ENCODE results near the gene ZNF555. TPM values are rescaled to one million over a fixed set of nuclear protein-coding genes. Genes with fewer than 3 reads are reported as not detected.
A peak's percentile ranks its signal among the peaks of the same experiment; 100 is the strongest.

The ZNF555 gene
- total and polyA plus RNA-seq, 2 of the 13 experiments (the other 11 are each of a cell fraction or from before 2014, with no cell fraction given), result 5.0 to 8.0 TPM

GRCh38 chr19:2858864-2859263 lies 17.6 kb downstream of the ZNF555 start (continued):
- no peak for TF ChIP-seq GLMP (CRISPR knock-in tag; IDR thresholded peaks at IDR 0.05; ENCODE audit: borderline replicate concordance)
- no peak for TF ChIP-seq KDM1A (CRISPR knock-in tag; IDR thresholded peaks at IDR 0.05)
- no peak for TF ChIP-seq SALL1 (CRISPR knock-in tag; IDR thresholded peaks at IDR 0.05)
- TF ChIP-seq TGIF2 (CRISPR knock-in tag; IDR thresholded peaks at IDR 0.05), result no peak
- TF ChIP-seq ZNF576 (CRISPR knock-in tag; IDR thresholded peaks at IDR 0.05), result no peak
- no peak for TF ChIP-seq PBX2 (CRISPR knock-in tag; IDR thresholded peaks at IDR 0.05)
- TF ChIP-seq ZNF878 (CRISPR knock-in tag; IDR thresholded peaks at IDR 0.05), result no peak
- peak; percentile 18; the same call in 1 of the 2 replicates for TF ChIP-seq ZBTB38 (CRISPR knock-in tag; IDR thresholded peaks at IDR 0.05)
- no peak for TF ChIP-seq SP140L (CRISPR knock-in tag; IDR thresholded peaks at IDR 0.05; ENCODE audit: borderline replicate concordance)
- TF ChIP-seq ETS1 (CRISPR knock-in tag; IDR thresholded peaks at IDR 0.05), result no peak
- TF ChIP-seq ZBTB34 (CRISPR knock-in tag; IDR thresholded peaks at IDR 0.05), result no peak
- no peak for TF ChIP-seq MTF2 (CRISPR knock-in tag; IDR thresholded peaks at IDR 0.05; ENCODE audit: borderline replicate concordance)
- no peak for TF ChIP-seq ZNF512 (CRISPR knock-in tag; IDR thresholded peaks at IDR 0.05)
- peak; percentile 50 for TF ChIP-seq AGO1 (IDR thresholded peaks at IDR 0.05; ENCODE audit: low read depth, low read length, poor library complexity, severe bottlenecking)
